Vagina (tissue), 2 donors: ENCODE results near the gene P3H1. TPM values are rescaled to one million over a fixed set of nuclear protein-coding genes. Genes with fewer than 3 reads are reported as not detected.
A peak's percentile ranks its signal among the peaks of the same experiment; 100 is the strongest.

Experiments
- DNase-seq, 2 donors: peaks; one replicate each; pipeline ENCODE4 v3.0.0-alpha.2; 2017; ENCODE audit errors: extremely low spot score in 2 of 2
- H3K27ac ChIP-seq: fragments of 200-600 bp; sonication (generic); one replicate; pipeline ENCODE4 v1.5.1; 2019
- H3K27me3 ChIP-seq: fragments of 200-600 bp; sonication (generic); one replicate; pipeline ENCODE4 v1.5.1; 2019
- H3K36me3 ChIP-seq, 2 donors: fragments of 200-600 bp; sonication (generic); one replicate each; pipeline ENCODE4 v1.5.1; 2017 to 2019
- H3K4me1 ChIP-seq: fragments of 200-600 bp; sonication (generic); one replicate; pipeline ENCODE4 v1.5.1; 2019
- H3K4me3 ChIP-seq, 2 donors: fragments of 200-600 bp; sonication (generic); 1 replicate in 1 of 2; 2 replicates in 1 of 2; pipeline ENCODE4 v1.5.1; 2016 to 2019
- H3K9me3 ChIP-seq: fragments of 200-600 bp; sonication (generic); one replicate; pipeline ENCODE4 v1.5.1; 2019
- POLR2A ChIP-seq, 2 donors: fragments of 450-650 bp; IDR thresholded peaks; one replicate each; pipeline ENCODE4 v1.6.1; 2017; ENCODE audit warnings: antibody characterized with exemption in 2 of 2, mild to moderate bottlenecking in 2 of 2, moderate library complexity in 2 of 2
- POLR2AphosphoS5 ChIP-seq, 2 donors: sonication (generic); formaldehyde crosslinking; IDR thresholded peaks; one replicate each; pipeline ENCODE4 v1.9.0; 2017; ENCODE audit warnings: antibody characterized with exemption in 2 of 2, mild to moderate bottlenecking in 2 of 2, low read depth in 1 of 2; ENCODE audit not compliant: insufficient read depth in 1 of 2
- intact Hi-C: fragments of 100-400 bp; cut with DNase I; formaldehyde crosslinking; loops from one replicate; pipeline ENCODE4 v1.15.1; 2023
- total RNA-seq: library from RNA; depleted of rRNA; stranded (reverse); fragments of >200 nt; gene quantifications from one replicate; pipeline ENCODE4 v1.2.3, GENCODE V29; 2016
- TF ChIP-seq, protein P1 (sequence below), 3 experiments: fragments of 450-650 bp in 2 of 3; fragments of 200-600 bp in 1 of 3; sonication (generic) in 1 of 3; IDR thresholded peaks; one replicate each; pipeline ENCODE4 v1.5.1; 2017 to 2019; ENCODE audit warnings: antibody characterized with exemption in 3 of 3, mild to moderate bottlenecking in 2 of 3, moderate library complexity in 2 of 3

P3H1 gene
- total RNA-seq, 1 donor from 2014 or later: 40.5 TPM

DNA sequence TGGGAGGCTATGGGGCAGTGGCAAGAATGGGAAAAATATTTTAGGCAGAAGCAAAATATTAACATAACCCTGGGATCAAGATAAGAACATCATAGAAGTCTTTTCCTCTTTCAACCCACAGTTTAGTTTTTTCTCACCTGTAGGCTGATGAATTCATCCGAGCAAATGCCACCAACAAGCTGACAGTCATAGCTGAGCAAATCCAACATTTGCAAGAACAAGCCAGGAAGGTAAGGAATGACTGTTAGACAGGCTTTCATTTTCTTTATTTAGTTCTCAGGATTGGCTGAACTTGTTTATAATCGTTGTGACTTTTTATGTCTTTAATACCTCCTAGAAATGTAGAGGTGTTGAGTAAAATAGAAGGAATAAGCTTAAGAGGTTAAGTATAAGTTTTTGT is 6.6 kb upstream of the P3H1 start:
- TF ChIP-seq, protein P1, sequence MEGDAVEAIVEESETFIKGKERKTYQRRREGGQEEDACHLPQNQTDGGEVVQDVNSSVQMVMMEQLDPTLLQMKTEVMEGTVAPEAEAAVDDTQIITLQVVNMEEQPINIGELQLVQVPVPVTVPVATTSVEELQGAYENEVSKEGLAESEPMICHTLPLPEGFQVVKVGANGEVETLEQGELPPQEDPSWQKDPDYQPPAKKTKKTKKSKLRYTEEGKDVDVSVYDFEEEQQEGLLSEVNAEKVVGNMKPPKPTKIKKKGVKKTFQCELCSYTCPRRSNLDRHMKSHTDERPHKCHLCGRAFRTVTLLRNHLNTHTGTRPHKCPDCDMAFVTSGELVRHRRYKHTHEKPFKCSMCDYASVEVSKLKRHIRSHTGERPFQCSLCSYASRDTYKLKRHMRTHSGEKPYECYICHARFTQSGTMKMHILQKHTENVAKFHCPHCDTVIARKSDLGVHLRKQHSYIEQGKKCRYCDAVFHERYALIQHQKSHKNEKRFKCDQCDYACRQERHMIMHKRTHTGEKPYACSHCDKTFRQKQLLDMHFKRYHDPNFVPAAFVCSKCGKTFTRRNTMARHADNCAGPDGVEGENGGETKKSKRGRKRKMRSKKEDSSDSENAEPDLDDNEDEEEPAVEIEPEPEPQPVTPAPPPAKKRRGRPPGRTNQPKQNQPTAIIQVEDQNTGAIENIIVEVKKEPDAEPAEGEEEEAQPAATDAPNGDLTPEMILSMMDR (IDR thresholded peaks at IDR 0.05): no peak
- TF ChIP-seq POLR2A (IDR thresholded peaks at IDR 0.05) (no peak), POLR2AphosphoS5 (IDR thresholded peaks at IDR 0.05; ENCODE audit: insufficient read depth in 1 of 2, low read depth in 1 of 2) (no peak)
- Histone ChIP-seq H3K4me3 (no peak overlapping the region), H3K36me3 (peaks cover 0 to 37% of the 10 kb centered on the region in 2 donors), H3K27ac (no peak overlapping the region), H3K27me3 (no peaks in the 10 kb centered on the region), H3K9me3 (no peaks in the 10 kb centered on the region), H3K4me1 (peaks cover 16% of the 10 kb centered on the region)
- intact Hi-C loops: no loop called here
- no peak for DNase-seq

DNA sequence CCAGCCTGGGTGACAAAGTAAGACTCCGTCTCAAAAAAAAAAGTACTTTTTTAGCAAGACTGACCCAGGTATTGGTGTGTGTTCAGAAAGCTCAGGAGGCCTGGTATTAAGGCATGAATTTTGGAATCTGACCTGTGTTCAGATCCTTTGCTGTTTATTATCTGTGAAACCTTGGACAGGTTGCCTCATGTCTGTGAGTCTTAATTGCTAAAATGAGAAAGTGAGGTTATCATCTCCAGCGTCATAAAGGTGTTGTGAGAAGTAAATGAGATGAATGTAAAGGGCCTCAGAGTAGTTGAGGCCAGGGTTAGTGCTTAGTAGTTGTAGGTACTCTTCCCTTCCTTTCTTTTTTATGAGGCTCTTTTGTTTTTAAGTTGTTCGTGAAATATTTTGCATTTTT is 3.0 kb upstream of the P3H1 start:
- no peak for TF ChIP-seq POLR2AphosphoS5 (IDR thresholded peaks at IDR 0.05; ENCODE audit: insufficient read depth in 1 of 2, low read depth in 1 of 2)
- no peak for TF ChIP-seq POLR2A (IDR thresholded peaks at IDR 0.05)
- TF ChIP-seq, protein P1 (IDR thresholded peaks at IDR 0.05): no peak
- DNase-seq: no peak
- Histone ChIP-seq H3K27me3 (no peaks in the 10 kb centered on the region), H3K4me1 (peaks cover 30% of the 10 kb centered on the region), H3K9me3 (no peaks in the 10 kb centered on the region), H3K36me3 (peaks cover 0 to 9% of the 10 kb centered on the region in 2 donors), H3K27ac (no peak overlapping the region), H3K4me3 (no peak overlapping the region)
- intact Hi-C loops: loop anchor here (5.0 kb wide), 1 partner anchor 88 kb away; the partner anchor contains the start of gene YBX1

DNA sequence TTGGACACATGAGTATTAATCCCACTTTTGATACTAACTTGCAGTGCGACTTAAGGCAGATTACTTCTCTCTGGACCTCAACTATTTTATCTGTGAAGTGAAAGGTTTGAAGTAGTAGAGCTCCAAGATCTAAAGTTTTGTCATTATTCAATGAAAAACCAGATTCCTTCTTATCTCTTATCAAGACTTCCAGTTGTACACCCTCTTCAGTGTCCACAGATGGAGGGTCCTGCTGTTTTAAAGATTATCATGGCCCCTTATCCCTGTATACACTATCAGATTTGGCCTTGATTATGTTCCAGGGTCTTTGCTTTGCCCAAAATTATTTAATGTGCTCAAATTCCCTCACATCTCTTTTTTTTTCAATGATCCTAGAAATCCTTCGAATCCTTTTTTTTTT is 1.3 kb upstream of the P3H1 start:
- intact Hi-C loops: loop anchor here (5.0 kb wide), 1 partner anchor 86 kb away; the partner anchor contains the start of gene YBX1
- Histone ChIP-seq H3K9me3 (no peaks in the 10 kb centered on the region), H3K4me3 (peak overlapping the region; percentile 78 to 85), H3K27me3 (no peaks in the 10 kb centered on the region), H3K36me3 (no peaks in the 10 kb centered on the region), H3K27ac (no peak overlapping the region), H3K4me1 (peaks cover 44% of the 10 kb centered on the region)
- TF ChIP-seq, protein P1 (IDR thresholded peaks at IDR 0.05): no peak
- TF ChIP-seq POLR2A (IDR thresholded peaks at IDR 0.05) (no peak), POLR2AphosphoS5 (IDR thresholded peaks at IDR 0.05; ENCODE audit: insufficient read depth in 1 of 2, low read depth in 1 of 2) (no peak)
- DNase-seq: no peak

DNA sequence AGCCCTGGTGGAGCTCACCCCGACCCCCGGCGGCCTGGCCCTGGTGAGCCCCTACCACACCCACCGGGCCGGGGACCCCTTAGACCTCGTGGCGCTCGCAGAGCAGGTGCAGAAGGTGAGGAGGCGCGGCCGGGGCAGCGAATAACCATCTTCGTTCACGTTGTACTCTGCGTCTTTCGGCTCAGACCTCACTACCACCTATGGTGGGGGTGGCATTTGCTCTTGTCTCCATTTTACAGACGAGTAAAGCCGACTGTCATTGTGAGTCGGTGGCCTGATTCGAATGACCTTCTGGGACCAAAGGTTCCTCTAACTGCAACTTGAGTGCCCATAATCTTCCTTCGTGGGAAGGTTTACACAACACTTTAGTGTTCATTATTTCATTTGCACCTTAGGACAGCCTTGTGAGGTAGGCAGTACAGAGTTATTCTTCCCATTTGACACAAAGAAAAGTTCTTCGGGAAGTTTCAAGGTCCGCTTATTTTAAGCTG is 727 bp upstream of the P3H1 start:
- Histone ChIP-seq H3K27ac (peak overlapping the region; percentile 86), H3K4me3 (peak overlapping the region; percentile 78 to 85), H3K4me1 (peaks cover 48% of the 10 kb centered on the region), H3K9me3 (no peaks in the 10 kb centered on the region), H3K27me3 (no peaks in the 10 kb centered on the region), H3K36me3 (no peaks in the 10 kb centered on the region)
- intact Hi-C loops: loop anchor here (5.0 kb wide), 1 partner anchor 85 kb away; the partner anchor contains the start of gene YBX1
- no peak for DNase-seq
- TF ChIP-seq, protein P1 (IDR thresholded peaks at IDR 0.05): no peak
- TF ChIP-seq POLR2A (IDR thresholded peaks at IDR 0.05): no peak
- TF ChIP-seq POLR2AphosphoS5 (IDR thresholded peaks at IDR 0.05; ENCODE audit: insufficient read depth in 1 of 2, low read depth in 1 of 2): no peak
